22Rv1 (cell line): Measurements from ENCODE around the gene ESPNL.

Experiments used
- CTCF ChIP-seq: fragments of 450-650 bp; IDR thresholded peaks from 2 replicates; pipeline ENCODE4 v1.5.1; 2017; ENCODE audit warnings: mild to moderate bottlenecking
- ZFX ChIP-seq: fragments of 450-650 bp; IDR thresholded peaks from 2 replicates; pipeline ENCODE4 v1.6.1; 2017; ENCODE audit warnings: antibody characterized with exemption, borderline replicate concordance

- TF ChIP-seq CTCF (no peak), ZFX (no peak)
Observed at GRCh38 chr2:238081561-238081960, 18.6 kb upstream of the ESPNL start.
